CD4-positive, alpha-beta T cell treated with Interleukin-12 subunit alpha and Interleukin-12 subunit beta, for 1 hour (primary cell): Measurements from ENCODE around the gene TRIM9.
A peak's percentile ranks its signal among the peaks of the same experiment; 100 is the strongest.

Source experiments
- DNase-seq: peaks from one replicate; pipeline ENCODE4 v3.0.0-alpha.2; 2020

Gene TRIM9

GRCh38 chr14:51093371-51094281 is 1.3 kb downstream of the TRIM9 start:
- peak; percentile 39 for DNase-seq

DNA sequence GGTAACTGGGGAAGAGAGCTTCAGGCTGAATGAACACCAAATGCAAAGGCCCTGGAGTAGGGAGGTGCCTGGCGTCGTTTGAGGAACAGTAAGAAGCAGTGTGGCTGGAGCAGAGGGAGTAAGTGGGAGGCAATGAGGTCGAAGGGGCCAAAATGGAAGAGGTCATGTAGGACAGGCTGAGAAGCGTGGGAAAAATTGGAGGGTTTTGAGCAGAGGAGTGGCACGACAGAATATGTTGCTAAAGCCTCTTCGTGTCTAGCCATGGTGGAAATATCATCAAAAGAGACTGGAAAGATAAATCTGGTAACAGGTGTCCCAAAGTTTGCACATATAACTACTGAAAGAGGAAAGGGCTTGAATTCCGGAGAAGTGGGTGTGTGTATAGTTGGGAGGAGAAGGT is 1.9 kb downstream of the TRIM9 start:
- DNase-seq: no peak

DNA sequence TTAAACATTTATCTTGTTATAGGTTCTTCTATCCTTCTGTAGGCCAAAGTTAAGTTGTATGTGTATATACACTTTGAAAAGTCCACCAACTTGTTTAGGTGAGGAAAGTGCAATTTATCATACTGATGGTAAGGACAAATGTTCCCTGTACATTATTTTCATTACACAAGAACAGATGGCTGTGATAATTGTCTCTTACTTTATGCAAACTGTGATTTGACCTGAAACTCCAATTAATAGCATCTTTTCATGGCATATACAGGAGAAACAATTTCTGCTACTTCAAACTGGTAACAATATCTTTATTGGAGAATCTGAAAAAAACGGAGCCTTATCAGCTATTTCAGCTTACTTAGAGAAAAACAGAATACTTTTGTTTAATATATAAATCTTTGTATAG is 5.6 kb downstream of the TRIM9 start:
- no peak for DNase-seq

DNA sequence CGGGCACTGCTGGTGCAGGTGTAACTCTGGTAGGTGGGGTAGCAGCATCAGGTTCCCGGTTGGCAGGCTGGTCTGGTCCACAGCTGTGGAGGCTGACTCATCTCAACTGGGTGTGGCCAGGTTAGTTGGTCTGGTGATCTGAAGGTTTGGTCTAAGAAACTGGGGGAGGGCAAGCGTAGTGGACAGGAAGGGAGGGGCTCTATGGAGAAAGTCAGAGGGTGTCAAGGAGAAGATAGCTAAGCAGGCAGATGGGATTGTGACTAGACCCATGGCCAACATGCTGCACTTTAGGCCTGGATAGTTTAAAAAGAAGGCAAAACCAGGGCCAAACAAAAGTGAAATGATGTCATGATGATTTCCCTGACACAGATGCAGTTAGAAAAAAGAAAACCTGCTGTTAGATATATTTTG is 7.9 kb downstream of the TRIM9 start:
- no peak for DNase-seq

- DNase-seq: no peak
Observed at GRCh38 chr14:51086044-51086443, 8.9 kb downstream of the TRIM9 start.

DNA sequence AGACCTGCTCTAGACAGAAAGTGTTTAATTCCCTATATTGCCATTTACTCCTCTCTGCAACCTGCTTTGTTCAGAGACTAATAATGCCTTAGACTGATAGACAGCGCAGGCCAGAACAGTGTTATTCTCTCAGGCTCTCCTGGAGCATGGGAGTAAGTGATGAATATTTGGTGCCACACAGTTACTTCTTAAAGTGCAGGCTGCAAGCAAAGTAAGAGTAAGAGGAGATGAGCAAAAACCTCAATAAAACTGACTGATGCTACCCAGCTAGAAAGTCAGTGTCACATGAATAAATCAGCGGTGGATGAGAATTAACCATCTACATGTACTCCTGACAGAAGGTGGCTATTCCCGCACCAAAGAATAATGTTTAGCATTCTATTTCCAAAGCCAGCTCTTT is 9.9 kb downstream of the TRIM9 start:
- no peak for DNase-seq

- no peak for DNase-seq
Observed at GRCh38 chr14:51084507-51084906, 10.4 kb downstream of the TRIM9 start.

GRCh38 chr14:51082349-51082748 is 12.6 kb downstream of the TRIM9 start:
- no peak for DNase-seq

GRCh38 chr14:51081712-51082111 is 13.2 kb downstream of the TRIM9 start:
- DNase-seq: no peak

GRCh38 chr14:51081209-51081608 is 13.7 kb downstream of the TRIM9 start:
- DNase-seq: no peak

GRCh38 chr14:51080645-51081044 is 14.3 kb downstream of the TRIM9 start:
- no peak for DNase-seq

GRCh38 chr14:51079489-51079888 is 15.4 kb downstream of the TRIM9 start:
- no peak for DNase-seq

- no peak for DNase-seq
Observed at GRCh38 chr14:51079085-51079484, 15.8 kb downstream of the TRIM9 start.

DNA sequence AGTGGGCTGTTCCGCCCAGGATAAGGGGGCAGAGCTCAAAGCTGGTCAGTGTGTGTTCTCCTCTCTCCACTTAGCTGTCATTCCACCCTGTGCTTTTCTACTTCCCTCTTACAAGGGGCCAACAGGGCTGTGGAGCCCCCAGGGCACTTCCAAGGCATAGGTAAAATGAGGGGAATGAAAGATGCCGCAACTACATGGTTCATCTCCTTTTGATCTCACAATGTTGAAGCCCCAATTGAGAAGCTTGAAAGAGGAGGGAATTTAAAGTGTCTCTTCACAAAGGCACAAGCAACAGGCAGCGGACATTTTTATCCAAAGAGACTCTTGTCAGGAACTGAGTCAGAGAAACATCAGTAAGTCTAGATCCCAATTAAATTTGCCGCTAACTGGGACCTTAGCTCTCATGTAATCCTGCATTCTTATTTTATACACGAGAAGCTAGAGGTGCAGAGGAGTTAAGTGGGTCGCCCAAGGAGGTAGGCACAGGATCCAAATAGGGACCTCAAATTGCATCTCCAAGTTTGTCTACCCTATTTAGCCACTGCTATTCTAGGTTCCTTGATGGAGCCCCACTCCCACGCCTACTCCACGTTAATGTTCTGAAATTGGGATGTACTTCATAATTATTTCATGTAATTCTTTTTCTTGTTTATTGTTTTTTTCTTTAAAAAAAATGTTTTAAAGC is 20.1 kb downstream of the TRIM9 start:
- no peak for DNase-seq

DNA sequence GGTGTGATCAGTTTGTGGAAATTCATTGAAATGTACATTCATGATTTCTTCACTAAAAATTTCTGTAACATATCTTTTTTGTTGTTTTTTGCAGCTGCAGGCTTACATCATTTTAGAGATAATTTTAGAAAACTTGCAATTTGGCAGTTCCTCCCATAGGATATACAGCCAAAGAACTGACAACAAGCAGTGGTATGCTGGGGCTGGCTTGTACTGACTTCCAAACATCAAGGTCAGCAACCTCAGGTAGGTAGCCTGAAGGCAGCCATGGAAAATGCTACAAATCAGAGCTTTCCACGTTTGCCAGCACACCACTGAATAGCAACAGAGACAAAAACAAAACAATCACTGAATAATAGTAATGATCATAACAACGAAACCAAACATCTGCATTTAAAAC is 21.2 kb downstream of the TRIM9 start:
- DNase-seq: no peak

GRCh38 chr14:51072976-51073375 is 21.9 kb downstream of the TRIM9 start:
- DNase-seq: no peak

DNA sequence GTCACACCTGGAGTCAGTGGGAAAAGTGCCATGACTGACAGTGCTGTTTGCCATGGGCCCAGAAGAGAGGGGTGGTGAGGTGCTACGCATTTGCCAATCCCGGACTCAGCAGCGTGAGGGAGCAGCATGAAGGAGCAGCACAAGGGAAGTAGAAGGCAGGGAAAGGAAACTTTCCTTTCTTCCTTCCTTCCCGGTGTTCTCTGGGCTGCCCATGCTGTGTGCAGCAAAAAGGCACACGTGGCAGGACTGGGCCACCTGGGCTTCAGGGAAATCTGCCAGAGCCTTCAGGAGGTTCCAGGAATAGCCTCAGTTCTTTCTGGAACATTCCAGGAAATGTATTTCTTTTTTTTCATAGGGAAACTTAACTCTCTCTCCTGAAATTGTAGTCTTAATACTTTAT is 23.0 kb downstream of the TRIM9 start:
- no peak for DNase-seq

- DNase-seq: no peak
Observed at GRCh38 chr14:51070726-51071125, 24.2 kb downstream of the TRIM9 start.

DNA sequence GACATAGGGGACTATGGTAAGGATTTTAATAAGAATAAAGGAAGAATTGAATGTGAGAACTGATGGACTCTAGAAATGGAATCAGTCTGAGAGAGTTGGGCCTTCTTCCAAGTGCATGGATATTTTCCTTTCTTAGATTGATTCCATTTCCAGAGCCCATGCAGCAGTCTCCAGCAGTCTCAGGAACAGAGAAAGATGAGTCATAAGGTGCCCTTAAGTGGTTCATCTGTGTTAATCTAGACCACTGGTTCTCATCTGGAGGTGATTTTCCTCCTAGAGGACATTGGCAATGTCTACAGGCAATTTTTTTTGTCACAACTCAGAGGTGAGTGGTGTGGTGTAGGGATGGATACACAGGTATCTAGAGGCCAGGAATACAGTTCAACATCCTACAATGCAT is 25.9 kb downstream of the TRIM9 start:
- no peak for DNase-seq

DNA sequence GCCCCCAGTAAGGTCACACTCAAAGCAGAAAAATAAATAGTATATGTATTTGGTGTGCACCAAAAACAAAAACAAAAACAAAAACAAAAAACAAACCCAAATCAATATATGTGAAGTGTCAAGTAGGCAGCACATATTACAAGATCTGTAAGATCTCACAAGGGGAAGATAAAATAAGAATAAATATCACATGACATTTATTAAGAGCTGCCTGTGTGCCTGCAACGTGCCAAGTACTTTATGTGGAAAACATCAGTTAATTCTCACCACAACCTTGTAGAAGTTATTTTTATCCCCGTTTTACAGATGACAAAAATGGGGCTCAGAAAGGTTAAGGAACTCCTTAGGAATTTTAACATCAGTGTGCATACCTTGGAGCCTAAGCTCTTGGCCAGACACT is 26.6 kb downstream of the TRIM9 start:
- DNase-seq: no peak

GRCh38 chr14:51067295-51067694 is 27.6 kb downstream of the TRIM9 start:
- no peak for DNase-seq

GRCh38 chr14:51066576-51066975 is 28.3 kb downstream of the TRIM9 start:
- DNase-seq: no peak

DNA sequence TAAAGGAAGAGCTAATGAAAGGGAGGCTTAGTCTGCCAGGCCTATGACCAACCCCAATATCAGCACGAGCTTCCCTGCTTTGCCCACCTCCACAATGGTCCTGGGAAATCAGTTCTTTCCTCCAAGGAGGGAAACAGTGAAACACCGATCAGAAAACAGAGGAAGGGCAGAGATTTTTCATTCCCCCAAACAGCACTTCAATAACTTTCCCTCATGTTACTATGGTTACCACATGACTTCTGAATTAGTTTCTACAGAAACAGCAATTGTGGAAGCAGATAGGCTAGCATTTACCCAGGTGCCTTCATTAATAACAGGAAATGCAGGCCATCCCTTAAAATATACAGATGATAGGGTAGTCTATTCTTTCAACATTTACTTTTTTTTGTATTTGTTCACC is 35.9 kb downstream of the TRIM9 start:
- no peak for DNase-seq

DNA sequence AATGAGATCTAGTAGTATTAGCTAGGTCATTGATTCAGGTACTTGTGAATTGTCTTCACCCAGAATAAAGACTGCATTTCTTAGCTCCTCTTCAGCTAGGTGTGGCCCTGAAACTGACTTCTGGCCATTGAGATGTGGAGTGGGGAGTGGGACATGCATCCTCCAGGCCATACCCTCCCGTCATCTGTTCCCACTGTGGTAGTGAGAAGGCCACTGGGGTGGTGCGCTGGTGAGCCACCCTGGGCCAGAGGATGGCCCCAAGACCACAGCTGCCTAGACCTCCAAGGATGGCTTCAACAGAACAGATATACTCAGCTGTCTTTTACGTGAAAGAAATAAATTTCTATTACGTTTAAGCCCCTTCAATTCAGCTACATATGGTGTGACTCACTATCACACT is 36.5 kb downstream of the TRIM9 start:
- no peak for DNase-seq

DNA sequence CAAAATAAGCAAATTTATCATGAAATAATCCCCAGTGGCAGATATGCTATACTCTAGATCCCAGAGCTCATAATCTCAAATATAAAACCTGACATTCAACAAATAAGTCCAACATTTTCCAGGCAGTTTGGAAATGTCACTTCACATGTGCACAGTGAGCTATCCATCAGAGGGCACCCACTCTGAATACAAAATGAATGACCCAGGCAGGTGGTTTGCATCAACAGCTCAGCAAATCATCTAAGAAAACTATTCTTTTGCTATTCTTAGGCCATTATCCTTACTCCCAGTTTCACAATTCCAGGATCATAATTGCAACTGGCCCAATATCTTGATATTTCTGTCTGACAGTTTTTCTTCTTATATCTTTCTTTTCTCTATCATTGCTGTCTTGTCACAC is 38.5 kb downstream of the TRIM9 start:
- DNase-seq: no peak
